ENCODE measurements around the gene RNF151.
"Not testable (repeated sequence)": the region's sequence is repeated elsewhere in the genome, so short reads cannot be mapped to it uniquely, and the experiment has no call there.

The RNF151 gene

GRCh38 chr16:2007081-2007836, 40.6 kb downstream of the RNF151 start:
- no peak for DNase-seq (ENCODE audit: low read depth in 2 of 2)

DNA sequence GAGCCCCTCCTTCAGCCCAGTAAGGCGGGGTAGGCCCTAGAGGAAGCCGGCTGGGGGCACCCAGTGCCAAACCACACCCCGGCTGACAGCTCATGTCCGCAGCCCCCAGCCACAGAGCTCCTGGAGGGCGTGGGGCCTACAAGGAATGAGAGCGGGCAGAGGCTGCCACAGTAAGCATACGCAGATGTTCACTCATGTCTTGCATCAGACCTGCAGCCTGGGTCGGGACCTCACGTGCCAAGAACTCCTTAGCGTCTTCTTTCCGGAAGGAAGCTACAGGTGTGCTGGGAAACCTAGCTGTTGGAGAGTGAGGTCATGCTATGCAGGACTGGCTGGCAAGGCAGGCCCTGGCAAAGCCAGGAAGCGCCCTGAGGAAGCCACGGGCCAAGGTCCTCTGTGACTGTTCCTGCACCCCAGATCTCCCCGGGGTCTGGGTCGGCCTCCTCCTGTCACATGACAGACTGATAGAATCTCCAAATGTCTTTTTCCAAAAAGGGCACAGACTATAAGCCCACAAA, 41.4 kb downstream of the RNF151 start:
- DNase-seq (ENCODE audit: low read depth in 2 of 2), result no peak

GRCh38 chr16:2008631-2009163, 42.0 kb downstream of the RNF151 start:
- no peak for DNase-seq (ENCODE audit: low read depth in 2 of 2)

DNA sequence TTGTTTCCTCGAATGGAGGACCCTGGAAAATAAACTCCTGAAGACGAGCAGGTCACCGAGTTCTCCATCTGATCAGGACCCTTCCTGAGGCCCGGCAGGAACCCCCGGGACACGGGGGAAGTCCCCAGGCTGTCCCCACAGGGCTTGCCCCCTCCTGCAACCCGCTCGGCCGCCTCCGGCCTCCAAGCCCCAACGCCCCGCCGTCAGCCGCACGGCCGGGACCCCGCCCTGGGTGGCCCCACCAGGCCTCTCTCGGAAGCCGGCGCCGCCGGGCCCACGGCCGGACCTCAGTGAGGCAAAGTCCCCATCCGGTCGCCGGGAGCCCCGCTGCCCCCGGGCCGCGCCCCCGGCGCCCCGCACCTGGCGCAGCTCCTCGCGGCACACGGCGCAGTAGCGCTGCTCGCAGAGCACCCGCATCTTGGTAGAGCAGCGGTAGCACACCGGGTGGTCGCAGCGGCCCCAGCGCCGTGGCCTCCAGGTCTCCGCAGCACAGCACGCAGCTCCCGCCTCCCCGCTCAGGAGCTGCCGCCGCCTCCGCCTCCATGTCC, 42.6 kb downstream of the RNF151 start:
- DNase-seq (ENCODE audit: low read depth in 2 of 2), result no peak

DNA sequence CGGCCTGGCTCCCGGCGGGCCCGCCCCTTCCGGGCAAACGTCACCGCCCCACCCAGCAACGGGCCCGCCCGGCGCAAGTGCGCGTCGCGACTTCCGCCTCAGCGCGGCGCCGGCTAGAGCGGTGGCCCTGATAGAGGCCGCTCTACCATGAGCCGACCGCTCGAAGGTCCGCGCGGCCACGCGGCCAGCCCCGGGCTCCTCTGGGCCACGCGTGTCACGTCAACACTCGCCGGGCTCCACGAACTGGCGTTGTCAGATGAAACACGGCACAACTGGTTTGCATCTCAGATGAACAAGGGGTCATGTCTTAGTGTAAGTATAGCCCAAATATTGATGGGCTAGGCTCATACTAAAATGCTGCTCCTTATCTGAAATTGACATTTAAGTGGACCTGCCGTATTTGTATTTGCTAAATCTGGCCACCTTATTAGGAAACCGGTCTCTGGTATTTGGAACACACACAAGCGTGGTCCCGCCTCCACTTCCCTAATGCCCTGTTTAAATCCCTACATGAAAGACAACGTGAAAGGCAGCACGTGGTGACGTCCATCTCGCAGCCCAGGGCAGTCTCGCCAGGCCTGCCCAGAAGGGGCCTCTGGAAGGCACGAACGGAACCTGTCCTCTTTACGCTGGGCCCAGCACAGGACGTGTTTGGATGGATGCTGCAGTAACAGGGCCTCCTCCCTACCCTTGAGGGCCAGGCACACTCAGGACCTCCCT, 43.3 kb downstream of the RNF151 start, which contains the start of gene ZNF598:
Gene ZNF598 (minus strand): TSS at position 31 of the 720 bp plus-strand sequence.
- DNase-seq (ENCODE audit: low read depth in 2 of 2), result peak; percentile 72 to 73

- not testable (repeated sequence) for DNase-seq (ENCODE audit: low read depth in 2 of 2)
These were observed 45.1 kb downstream of the RNF151 start for GRCh38 chr16:2011726-2012125.

- DNase-seq (ENCODE audit: low read depth in 2 of 2), result no peak
These were observed 46.9 kb downstream of the RNF151 start for GRCh38 chr16:2013527-2013926.

DNA sequence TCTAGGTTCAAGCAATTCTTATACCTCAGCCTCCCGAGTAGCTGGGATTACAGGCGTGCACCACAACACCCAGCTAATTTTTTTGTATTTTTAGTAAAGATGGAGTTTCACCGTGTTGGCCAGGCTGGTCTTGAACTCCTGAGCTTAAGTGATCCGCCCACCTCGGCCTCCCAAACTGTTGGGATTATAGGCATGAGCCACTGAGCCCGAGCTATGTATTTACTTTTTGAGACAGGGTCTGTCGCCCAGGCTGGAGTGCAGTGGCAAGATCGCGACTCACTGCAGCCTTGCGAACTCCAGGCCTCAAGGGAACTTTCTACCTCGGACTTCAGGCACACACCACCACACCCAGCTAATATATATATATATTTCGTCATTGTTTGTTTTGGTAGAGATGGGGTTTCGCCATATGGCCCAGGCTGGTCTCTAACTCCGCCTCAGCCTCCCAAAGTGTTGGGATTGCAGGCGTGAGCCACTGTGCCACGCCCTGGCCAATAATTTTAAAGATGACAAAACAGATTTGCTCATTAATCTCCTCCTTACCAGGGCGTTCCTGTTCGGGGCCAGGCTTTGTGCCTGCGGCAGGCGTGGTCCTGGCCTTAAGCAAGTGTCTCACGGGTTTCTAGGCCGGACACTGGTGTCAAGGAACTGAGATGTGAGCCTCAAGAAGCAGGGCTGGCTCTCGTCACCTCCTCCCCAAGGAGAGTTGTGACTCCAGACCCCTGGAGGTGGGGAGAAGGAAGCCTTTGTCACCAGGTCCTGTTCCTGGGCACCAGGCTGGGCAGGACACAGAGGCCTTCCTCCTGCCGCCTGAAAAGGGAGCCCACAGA, 48.7 kb downstream of the RNF151 start:
- DNase-seq (ENCODE audit: low read depth in 2 of 2), result no peak

- DNase-seq (ENCODE audit: low read depth in 2 of 2), result no peak
These were observed 49.2 kb downstream of the RNF151 start for GRCh38 chr16:2015947-2016208.

- DNase-seq (ENCODE audit: low read depth in 2 of 2), result no peak
These were observed 49.8 kb downstream of the RNF151 start for GRCh38 chr16:2016407-2016922.
